GM21423 (cell line): Measurements from ENCODE around the gene WWOX.

ENCODE experiments used
- ATAC-seq: cut with Tn5 transposase; IDR thresholded peaks from one replicate; pipeline ENCODE4 v1.9.1; 2021; ENCODE audit warnings: mild to moderate bottlenecking, moderate library complexity; ENCODE audit not compliant: unreplicated experiment

WWOX gene

DNA sequence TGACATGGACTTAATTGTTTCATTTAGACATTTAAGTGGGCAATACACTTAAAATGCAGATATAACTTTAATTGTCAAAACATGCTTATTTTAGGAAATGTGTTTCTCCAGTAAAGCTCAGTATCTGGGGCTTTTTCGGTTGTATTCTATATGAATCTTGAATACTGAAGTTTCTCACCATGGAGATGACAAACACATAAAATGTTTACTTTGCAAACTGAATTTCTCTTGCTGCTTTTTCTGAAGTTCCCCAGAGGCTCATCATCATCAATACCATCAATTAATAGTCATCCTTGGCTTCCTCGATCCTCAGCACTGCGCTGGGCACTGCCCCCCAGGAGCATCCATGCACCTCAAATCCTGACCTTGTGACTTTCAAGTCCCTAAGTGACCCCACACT, 227.3 kb downstream of the WWOX start:
- no peak for ATAC-seq

DNA sequence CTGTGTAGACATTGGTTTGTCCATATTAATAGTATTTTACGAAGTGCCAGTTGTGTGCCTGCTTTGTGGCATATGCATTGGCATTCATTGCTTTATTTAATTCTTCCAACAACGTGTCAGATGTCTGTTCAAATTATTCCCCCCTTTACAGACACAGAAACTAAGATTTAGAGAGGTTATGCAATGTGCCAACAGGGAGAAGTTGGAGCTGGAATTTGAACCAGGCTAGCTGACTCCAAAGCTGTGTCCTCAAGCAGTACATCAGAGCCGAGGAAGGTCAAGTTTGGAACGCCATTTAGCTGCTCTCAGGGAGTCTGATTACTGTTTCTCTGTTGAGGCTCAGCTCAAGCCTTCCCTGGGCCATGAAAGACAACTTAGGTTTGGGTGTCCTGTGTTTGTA, 232.3 kb downstream of the WWOX start:
- no peak for ATAC-seq

DNA sequence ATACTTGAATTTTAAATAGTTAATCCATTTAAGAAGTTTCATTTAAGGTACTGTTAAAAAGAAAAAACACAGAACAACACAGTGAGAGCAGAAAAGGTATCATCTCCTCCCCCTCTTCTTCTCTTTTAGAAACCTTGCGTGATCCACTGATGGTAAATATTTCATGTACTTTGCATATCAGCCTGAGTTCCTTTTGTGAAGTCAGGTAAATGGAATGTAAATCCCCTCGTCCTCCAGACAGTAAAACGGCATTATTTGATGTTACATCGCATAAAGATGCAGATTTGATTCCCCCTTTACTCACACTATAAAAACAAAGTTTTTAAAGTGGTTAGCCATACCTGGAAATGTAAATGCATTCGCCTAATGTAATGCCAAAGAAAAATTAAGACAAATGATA, 234.4 kb downstream of the WWOX start:
- no peak for ATAC-seq

DNA sequence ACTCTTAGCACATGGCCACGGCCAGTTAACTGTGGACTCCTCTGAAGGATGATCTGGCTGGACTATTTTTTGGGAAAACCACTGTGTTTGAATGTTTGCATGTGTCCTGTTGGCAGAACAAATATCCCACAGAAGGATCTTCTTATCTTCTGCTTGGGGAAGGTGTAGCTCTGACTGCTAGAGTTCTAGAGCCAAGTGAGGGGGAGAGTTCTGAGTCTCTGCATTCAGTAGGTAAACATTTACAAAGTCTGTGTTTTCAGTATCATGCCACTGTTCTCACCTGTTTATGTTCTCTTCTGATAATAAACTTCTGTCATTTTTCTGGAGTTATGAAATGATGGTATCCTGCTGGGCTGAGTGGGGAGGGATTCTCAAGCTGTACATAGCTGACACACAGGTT, 241.1 kb downstream of the WWOX start:
- ATAC-seq, result no peak

DNA sequence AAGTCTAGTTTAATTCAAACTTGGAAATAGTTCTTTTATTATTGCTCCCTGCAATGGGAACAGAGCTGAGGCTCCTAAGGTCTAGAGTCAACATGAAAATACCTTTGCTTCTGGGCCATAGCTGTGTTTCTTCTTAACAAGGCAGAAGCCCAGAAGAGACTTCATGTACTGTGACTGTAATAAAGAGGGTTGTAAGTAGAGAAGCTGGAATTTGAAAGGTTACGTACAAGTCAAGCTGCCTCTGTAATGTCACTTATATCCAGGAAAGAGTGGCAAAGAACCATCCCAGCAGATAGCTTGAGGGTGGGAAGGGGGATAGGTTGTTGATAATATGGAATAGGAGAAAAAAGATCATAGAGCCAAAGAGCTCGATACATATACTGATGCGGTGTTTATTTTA, 248.6 kb downstream of the WWOX start:
- ATAC-seq, result no peak

DNA sequence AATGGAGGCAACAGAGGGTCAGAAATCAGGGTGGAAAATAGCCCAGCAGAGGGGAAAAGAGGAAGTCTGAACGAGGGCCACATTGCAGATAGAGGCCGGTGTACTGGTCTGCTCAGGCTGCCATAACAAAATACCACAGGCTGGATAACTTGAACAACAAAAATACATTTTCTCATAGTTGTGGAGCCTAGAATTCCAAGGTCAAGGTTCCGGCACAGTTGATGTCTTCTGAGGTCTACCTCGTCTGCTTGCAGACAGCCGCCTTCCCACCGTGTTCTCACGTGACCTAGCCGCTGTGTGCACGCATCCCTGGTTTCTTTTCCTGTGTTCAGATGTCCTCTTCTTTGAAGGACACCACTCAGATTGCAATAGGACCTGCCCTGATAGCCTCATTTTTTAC, 249.4 kb downstream of the WWOX start:
- ATAC-seq, result no peak

DNA sequence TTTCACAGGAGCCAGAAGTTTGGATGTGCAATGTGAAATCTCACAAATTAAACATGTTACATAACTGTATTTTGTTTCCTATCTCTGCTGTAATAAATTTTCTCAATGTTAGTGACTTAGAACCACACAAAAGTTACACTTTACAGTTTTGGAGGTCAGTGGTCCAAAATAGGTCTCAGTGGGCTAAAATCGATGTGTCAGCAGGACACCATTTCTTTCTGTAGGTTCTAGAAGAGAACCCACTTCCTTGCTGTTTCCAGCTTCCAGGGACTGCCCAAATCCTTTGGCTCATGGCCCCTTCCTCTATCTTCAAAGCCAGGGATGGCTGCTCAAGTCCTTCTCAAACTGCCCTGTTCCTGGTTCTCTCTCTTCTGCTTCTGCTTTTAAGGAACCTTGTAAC, 252.7 kb downstream of the WWOX start:
- no peak for ATAC-seq

DNA sequence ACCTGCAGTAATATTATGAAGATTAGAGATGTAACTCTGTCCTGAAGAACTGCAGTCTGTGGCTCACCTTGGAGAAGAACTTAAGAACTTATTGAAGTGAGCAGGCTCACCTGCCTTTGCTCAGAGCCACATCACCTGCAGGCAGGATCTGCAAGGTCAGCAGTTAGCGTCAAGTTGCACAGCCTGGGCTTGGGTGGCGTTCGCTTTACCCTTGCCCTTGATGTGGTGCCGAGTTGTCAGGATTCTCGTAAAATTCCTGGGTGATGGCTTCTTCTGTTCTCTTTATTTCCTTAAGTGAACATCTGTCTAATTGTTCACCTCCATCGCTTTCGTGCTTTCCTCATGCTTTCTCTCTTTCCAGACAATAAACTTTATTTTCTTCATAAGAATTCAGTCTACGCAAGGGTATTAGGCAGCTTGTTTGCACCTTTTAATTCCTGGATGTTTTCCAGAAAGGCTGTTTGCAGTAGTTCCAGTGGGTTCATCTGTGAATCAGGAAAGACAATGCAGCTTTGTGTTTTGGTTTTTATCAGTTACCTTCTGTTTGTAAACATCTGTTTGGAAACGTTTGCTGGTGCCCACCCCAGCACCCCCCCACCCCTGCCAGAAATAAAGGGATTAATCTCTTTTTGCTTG, 254.3 kb downstream of the WWOX start:
- ATAC-seq, result no peak

DNA sequence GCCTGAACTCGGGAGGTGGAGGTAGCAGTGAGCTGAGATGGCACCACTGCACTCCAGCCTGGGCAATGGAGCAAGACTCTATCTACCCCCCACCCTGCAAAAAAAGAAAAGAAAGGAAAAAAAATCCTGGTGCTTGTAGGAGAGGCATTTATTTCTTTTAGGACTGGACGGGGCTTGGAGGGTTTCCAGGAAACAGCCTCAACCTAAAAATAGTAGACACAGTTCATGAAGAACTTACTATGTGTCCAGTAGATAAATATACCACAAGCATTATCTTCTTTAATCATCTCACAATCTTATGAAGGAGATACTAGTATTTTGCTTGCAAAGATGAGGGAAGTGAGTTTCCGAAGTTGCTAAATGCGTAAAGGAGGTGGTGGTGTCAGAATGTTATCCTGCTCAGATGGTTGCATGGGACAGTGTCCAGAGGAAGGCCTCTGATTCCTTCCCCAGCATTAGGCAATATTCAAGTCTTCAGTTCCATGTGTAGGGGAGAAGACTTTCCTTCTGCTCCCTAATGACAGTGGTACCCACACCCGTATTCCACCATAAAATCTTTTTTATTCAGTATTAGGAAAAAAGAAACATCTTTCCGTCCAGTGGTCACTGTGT, 263.2 kb downstream of the WWOX start:
- ATAC-seq, result no peak

DNA sequence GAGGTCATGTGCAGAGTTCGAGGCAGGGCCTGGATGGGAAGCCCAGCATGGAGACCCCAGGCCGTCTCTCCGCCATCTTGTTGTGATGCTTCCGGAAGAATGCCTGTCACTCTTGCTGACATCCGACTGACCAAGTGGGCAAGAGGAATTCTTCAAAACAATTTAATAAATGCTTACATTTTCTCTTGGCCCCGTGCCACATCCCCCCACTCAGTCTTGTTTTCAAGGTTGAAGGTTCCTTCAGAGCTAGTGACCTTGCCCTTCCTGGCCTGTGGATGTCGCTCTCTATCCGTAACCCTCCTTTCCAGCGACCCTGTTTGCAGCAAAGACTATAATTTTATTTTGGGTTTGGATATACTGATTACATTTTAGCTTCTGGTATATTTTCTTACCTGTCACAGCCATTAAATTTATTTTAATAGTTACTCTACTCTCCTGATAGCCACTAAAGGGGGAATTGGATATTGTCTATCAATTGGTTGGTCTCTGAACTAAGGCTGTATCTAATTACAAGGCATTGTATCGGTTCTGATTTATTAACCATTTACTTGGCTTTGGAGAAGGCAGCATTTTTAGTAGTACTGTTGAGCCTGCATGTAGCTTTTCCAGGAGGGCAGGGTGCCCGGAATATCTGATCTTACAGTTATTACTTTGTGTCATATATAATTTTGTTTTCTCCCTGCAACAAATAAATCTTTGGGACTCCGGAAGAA, 264.5 kb downstream of the WWOX start:
- no peak for ATAC-seq

DNA sequence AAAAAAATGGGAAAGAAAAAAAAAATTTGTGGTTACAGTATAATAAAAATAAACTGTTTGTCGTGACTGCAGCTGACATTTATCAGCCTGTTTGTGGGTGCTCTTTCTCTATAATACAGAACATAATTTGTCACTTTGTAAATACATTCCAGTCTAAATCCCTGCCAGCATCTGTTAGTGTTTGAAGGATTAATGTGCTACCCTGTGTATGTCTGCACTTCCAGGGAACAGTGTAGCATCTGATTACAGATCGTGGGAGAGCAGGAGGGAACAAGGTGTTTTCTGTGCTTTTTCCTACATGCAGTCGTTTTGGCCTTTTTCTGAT, 265.1 kb downstream of the WWOX start:
- ATAC-seq, result no peak

DNA sequence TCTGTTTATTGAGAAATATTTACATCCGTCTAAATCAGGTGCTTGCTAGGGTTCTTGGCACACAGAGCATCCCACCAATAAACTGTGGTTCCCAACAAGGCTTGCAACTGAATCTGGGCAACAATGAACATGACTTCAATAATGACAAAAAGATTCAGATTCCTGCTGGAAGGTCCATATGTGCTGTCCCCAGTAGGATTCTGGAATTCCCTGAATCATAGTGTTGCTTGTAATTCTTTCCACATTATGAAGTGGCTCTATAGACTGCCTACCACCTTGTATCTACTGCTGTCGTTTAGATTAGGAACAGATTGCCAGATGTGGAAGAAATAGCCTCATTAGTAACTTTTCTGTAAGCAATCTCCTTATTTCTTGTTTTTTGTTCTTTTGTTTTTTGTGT, 265.9 kb downstream of the WWOX start:
- no peak for ATAC-seq

DNA sequence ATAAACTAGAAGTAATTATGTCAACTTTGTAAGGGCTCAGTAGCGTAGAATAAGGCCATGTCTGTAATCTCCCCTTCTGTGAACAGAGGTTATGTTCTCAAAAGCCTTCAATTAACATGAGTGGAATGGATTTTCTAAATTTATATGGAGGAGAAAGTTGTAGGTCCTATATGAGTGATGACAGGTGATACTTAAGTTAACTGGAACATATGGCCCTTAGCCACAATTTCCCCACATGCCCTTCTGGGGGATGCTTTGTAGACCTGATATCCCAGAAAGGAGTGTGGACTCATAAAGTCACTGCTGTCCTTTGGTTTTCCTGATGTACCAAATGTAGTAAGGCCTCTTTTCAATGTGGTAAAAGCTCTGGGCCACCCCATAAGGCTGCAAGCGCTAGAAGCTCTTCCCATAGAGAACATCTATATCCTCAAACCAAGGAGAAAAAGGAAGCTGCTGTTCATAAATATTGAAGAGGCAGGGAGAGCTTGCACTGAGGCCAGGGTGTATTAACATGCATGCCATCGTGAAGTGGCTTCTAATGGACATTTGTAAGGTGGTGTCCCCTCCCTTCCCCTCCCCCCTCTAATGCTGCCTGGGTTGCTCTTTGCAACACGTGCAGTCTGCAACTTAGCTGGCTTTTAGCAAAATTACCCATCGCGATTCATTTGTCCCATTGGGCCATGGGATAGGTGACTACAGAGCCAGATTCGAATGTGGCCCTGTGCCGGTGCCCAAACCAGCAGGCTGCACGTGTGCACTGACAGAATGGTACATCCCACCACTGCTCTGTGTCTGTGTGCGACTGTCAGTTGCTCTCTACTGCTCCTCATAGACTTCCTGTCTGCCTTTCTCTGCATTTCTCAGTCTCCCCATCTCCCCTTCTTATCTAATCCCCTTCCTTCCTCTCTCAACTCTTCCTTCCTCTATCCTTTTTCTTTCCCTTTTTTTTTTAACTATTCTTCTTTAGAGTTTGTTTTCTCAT, 269.0 kb downstream of the WWOX start:
- no peak for ATAC-seq

DNA sequence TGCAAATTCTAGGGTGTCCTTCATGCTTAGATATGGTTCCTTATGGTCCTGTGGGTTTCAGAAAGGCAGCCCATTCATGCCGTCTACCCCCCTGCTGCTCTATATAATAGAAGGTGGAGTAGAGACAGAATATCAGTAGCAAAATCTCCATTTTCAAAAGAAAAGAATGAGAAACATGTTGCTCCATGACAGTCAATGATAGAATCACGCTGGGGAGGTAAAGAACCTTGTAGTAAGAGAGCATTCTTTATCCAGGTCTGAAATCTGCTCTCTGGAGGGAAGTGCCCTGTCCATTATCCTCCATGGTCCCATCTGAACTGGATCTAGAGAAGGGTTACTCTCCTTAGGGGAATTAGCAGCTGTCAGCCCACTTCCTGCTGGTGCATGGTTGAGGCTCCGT, 272.8 kb downstream of the WWOX start:
- no peak for ATAC-seq

DNA sequence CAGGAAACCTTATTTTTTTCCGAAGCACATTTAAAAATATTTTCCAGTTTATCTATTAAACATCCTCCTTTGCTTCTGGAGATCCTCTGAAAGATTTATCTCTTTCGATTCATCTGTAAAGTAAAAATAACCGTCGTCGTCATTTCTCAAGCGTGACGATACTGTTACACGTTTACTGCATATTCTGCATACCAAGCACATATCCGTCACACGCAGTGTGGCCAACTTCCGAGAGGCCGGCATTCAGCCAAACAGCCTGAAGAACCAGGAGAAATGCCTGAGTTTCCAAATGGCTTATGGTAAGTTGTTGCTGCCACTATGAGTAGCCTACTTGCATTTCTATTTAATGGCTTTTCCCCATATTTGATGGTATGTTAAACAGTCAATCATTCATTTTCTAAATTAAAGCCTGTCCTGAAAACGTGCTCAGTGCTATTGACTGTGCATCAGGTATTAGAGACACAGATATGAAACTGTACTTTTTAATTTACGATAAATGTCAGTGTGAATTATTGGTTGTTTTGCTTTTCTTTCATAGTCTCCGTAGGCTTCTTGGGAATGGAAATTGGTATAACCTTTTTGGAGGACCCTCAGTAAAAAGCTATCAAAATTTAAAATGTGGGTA, 275.7 kb downstream of the WWOX start:
- no peak for ATAC-seq

DNA sequence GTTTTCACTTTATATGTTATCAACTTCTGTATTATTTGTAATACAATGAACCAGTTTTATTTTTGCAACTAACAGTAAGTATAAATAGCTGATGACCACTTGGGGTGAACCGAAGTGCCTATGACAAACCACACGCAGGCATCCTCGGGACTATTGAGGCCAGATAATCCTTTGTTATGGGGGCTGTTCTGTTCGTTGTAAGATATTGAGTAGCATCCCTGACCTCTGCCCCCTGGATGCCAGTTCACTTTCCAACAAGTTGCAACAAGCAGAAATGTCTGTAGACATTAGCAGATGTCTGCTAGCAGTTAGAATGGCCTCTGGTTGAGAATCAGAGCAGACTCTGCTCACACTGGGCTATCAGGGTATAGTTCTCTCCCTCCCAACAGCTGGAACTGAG, 277.0 kb downstream of the WWOX start:
- ATAC-seq, result no peak

DNA sequence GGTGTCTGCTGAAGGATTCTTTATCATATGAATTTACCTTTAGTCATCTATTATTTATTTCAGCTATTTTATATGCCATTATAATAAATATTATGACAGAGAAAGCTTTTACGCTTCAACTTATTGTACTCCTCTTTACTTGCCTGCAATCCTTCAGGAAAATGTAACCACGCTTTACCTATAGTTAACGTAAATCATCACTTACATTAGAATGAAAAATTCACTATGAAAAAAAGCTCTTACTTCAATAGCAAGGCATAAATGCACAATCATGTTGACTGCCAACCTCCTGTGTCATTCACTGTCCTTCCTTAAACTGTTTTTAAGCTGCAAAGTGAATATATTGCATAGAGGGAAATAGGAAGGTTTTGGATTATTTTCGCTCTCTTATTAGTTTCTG, 277.9 kb downstream of the WWOX start:
- no peak for ATAC-seq

DNA sequence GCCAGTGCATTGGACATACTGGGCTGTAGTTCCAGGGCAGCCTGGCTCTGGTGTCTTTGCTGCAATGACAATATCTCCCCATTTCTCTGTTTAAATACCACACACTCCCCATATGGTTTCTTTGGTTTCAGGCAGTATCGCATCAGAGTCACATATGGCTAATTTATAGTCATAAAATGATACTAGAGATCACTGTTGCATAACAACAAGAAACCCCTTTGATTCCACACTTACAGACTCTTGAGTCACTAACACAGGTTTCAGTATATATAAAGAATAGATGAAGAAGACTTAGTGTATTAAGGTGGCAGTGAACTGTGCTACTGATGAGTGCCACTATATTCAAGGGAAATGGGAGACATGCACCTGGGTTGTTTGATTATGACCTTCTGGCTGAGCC, 281.6 kb downstream of the WWOX start:
- ATAC-seq, result no peak

DNA sequence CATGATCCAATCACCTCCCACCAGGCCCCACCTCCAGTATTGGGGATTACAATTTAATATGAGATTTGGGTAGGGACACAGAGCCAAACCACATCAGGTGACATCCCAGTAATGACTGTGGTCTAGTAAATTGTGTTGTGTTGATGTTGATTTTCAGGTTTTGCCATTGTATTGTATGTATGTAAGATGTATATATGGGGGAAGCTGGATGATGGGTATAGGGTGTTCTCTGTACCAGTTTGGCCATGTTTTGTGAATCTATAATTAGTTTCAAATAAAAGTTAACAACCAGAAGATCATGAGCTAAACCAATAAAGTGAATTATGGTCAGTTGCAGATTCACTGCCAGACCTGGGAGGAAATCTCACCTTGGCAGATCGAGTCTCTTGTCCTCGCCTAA, 283.7 kb downstream of the WWOX start:
- no peak for ATAC-seq

DNA sequence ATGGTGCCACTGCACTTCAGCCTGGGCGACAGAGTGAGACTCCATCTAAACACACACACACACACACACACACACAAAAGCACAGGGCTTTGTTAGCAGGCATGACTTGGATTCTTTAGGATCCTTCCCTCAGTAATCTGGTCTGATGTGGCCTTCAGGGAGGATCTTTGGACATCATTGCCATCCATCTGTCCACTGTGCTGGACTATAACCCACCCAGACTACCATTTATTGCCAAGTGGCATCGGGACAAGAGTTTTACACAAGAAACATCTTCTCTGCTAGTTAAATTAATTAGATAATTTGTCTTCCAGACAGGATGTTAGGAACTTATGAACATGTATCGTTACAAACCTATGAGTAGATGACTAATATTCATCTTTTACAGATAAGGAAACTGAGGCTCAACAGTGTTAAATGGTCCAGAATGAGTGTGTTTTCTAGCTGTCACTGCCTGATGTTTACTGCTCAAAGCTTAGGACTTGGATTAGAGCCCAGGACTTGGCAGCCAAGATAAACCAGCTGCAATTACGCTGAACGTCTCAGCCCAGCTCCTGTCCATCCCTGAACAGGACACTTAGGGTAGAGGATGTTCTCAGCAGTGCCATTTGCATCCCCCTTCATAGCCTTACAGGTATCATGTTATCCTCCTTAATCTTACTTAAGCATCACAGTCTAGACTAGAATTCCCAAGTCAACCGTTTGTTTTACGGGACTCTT, 285.8 kb downstream of the WWOX start:
- ATAC-seq, result no peak
